ENCODE measurements around the gene KRTAP1-3.

DNA sequence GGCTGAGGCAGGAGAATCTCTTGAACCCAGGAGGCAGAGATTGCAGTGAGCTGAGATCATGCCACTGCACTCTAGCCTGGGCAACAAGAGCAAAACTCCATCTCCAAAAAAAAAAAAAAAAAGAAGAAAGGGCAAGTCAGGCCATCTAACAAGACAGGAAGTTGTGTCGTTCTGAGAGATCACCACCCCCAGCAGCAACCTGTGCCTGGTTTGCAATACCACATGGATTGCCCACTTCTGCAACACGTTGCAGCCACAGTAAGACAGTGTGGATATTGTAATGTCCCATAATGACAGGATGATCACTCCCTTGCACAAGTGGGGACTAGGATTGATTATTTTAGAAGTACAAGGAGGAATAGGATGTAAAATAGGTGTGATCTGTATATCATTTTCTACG is 34.4 kb upstream of the KRTAP1-3 start:
- no peak for TF ChIP-seq RAD21 (conservative IDR thresholded peaks at IDR 0.05 in 1 of 2, IDR thresholded peaks at IDR 0.05 in 1 of 2)
- no peak for TF ChIP-seq CBX8 (IDR thresholded peaks at IDR 0.05)
- TF ChIP-seq CTCF (IDR thresholded peaks at IDR 0.05) = no peak
- no peak for TF ChIP-seq E2F6 (IDR thresholded peaks at IDR 0.05; ENCODE audit: borderline replicate concordance, low read depth)
- TF ChIP-seq MAFK (IDR thresholded peaks at IDR 0.05; ENCODE audit: partially characterized antibody) = no peak
- no peak for TF ChIP-seq MAX (IDR thresholded peaks at IDR 0.05)
- no peak for TF ChIP-seq BHLHE40 (IDR thresholded peaks at IDR 0.05; ENCODE audit: low read depth, low read length)
- TF ChIP-seq CHD4 (IDR thresholded peaks at IDR 0.05; ENCODE audit: borderline replicate concordance) = no peak
- no peak for TF ChIP-seq POLR2A (IDR thresholded peaks at IDR 0.05; ENCODE audit: low read length)
- no peak for TF ChIP-seq MAZ (IDR thresholded peaks at IDR 0.05; ENCODE audit: borderline replicate concordance, low read depth, low read length)
